Measurements from ENCODE around the gene IL20.

Gene IL20

DNA sequence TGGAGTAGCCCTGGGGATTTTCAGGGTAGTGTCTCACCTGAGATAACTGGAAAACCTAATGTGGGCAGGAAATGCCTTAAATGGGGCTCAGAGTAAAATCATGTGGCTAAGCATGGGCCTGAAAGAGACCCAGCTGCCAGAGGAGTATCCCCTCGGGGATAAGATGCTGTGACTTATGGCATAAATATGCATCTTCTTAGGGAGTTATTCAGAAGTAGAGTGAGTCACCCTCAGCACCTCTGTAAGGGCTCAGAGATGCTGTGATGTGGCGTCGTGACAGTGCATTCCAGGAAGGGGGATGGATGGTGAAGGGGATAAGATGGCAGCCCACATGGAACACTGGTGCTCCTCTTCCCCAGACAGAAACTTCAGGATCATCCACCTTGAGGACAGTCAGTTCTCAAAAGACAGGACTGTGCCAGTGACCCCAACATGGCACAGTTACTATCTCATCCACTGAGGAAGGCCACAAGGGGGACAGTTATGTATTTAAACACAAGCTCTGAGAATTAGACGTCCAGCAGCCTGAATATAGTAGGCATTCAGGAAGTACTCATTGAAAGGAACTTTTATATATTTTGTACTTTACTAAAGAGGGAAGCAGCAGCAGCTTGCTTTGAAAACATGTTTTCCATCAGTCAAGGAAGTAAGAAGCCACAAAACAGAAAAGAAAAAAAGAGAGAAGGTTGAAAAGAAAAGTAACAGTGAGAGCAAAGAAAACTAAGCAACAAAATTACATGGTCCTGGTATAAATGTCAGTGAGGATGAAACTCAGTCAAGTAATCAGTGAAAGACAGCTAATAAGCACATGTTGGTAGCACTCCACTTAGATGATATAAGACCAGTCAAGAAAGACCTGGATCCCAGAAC is 40.1 kb downstream of the IL20 start:
- DNase-seq, result no peak

DNA sequence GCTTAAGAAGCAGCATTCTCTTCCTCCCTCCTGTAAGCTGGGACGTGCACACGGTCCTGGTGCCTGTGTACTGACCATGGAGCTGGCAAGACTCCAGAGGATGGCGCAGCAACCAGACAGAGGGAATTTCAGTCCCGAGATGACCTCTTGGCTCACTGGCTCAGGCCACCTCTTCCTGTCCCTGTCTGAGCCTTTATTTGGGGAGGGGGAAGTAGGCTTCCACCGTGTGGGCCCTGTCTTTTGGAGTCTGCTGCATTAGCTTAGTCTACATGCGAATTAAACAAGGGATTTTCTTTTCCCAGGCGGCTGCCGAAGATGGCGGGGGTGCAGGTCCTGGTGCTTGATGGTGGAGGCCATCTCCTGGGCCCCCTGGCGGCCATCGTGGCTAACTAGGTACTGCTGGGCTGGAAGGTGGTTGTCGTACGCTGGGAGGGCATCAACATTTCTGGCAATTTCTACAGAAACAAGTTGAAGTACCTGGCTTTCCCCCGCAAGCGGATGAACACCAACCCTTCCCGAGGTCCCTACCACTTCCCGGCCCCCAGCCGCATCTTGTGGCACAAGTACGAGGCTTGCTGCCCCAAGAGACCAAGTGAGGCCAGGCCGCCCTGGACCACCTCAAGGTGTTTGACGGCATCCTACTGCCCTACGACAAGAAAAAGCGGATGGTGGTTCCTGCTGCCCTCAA is 42.0 kb downstream of the IL20 start:
- DNase-seq, result no peak

DNA sequence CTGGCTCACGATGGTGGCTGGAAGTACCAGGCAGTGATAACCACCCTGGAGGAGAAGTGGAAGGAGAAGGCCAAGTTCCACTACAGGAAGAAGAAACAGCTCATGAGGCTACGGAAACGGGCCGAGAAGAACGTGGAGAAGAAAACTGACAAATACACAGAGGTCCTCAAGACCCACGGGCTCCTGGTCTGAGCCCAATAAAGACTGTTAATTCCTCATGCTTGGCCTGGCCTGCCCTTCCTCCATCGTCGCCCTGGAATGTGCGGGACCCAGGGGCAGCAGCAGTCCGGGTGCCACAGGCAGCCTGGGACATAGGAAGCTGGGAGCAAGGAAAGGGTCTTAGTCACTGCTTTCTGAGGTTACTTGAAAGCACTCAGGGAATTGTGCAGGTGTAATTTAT is 42.6 kb downstream of the IL20 start:
- no peak for DNase-seq

DNA sequence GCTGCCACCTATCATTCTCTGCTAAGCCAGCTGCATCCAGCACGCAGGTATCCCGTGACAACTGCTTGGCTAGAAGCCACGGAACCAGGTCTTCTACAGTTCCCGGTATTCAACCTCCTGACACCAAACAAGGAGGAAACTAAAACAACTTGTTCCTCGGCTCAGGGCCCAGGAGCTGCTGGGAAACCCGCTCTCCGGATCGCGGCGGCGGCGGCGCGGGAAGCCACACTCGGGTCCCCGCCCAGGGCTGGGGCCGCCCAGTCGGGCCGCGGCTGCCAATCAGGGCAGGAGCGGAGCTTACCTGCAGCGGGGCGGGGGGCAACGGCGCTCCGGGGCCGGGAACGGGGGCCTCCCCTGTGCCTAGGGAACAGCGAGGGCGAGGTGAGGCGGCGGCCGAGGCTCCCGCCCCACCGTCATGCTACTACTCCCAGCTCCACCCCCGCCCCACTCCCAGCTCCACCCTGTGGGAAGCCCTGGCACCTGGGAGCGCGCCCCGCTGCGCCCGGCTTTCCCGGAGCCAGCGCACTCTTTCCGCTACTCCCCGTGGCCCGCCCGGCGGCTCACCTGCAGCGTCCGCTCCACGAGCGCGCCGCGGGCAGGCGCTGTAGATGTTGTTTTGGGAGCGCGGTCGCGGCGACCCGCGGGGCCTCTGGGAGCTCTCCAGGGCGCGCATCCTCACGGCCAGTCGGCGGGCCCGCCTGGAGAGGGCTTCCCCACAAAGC is 43.9 kb downstream of the IL20 start:
- peak; percentile 12 for DNase-seq

DNA sequence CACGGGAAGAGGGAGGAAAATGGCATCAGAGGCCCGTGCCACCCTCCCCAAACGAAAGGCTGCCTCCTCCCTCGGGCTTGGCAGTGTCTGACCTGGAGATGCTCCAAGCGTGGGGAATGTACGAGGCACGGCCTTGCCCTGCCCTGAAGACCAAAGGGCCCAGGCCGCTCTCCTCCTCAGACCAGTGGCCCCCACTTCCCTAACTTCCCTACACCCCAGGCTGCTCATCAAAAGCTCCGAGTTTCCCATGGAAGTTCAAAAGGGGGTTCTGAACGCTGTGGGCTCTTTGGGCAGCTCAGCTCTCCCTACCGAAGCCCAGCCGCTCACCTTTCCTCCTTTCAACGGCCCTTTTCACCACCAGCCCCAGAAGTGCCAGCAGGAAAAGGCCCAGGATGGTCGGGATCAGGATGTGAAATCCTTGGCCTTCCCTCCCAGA is 44.5 kb downstream of the IL20 start:
- no peak for DNase-seq

DNA sequence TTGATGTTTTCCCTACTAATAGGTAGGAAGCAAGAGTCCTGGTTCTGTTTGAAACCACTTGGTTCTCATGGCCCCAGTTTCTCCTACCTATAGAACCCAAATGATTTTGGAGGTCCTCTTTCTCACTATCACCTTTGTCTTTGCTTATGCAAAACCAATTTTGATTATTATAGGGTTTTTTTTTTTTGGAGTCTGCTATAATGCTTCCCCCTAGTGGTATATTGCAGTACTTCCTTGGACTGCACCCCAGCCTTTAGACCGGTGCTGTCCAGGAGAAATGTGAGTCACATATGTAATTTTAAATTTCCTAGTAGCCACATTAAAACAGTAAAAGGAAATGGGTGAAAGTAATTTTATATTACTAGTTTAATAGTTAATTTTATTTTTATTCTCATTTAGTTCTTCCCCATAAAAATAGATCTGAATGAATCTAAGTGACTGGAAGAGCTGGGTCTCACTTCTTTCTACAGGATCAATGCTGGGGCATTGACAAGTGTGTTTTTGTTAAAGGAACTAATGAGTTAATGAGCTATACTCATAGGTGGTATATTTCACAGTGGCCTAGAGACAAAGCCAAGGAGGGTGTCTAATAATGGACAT is 45.7 kb downstream of the IL20 start:
- peak; percentile 2 for DNase-seq

DNA sequence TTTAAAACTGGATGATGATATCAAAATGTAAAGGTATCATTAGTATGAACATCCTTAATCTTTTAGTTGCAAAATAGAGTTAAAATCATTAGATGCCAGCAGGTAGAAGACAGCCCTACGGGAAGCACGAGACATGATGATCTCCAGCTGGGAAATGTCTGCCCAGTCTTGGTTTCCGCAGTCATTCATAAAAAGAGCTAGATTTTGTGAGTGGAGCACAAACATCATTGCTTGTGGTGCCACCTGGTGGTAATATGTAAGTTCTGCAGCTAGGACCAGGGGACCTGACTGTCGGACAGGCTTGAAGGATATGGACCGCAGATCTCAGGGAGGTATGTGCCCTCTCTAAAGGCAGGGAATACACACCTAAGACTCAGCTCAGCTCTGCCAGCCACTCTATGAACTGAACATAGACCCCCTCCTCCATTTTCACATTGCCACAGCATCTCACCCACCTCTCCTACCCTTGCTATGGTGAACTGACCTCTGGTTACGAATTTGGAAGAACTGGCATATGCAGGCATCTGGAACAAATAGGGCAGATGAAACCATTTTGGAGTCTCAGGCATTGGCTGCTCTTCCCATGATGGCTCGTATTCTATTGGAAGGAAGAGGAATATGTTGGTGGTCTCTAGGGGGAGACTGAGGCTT is 47.1 kb downstream of the IL20 start:
- DNase-seq, result peak; percentile 32

DNA sequence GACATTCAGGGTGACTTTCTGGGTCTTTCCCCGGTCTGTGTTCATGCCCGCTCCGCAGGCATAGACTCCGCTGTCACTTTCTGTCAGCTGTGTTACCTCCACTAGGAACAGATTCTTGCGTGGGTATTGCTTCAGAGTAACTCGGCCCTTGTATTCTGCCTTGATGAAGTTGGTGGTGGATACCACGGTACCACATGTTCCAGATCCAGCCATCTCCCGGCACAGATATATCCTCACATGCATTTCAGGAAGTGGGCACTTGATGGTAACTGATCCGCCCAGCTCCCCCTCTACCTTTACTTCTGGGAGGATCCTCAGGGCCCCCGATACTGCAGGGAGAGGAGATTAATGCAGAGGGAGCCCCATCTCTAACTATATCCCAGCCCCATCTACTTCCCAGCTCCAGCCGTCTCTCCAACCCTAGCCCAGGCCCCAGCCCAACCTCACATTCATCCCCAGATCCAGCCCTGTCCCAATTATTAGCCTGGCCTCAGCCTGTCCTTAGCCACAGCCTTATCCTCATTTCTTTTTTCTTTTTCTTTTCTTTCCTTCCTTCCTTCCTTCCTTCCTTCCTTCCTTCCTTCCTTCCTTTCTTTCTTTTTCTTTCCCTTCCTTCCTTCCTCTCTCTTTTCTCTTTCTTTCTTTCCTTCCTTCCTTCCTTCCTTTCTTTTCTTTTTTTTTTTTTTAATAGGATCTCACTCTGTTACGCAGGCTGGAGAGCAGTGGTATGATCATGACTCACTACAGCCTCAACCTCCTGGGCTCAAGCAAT is 48.5 kb downstream of the IL20 start:
- no peak for DNase-seq

DNA sequence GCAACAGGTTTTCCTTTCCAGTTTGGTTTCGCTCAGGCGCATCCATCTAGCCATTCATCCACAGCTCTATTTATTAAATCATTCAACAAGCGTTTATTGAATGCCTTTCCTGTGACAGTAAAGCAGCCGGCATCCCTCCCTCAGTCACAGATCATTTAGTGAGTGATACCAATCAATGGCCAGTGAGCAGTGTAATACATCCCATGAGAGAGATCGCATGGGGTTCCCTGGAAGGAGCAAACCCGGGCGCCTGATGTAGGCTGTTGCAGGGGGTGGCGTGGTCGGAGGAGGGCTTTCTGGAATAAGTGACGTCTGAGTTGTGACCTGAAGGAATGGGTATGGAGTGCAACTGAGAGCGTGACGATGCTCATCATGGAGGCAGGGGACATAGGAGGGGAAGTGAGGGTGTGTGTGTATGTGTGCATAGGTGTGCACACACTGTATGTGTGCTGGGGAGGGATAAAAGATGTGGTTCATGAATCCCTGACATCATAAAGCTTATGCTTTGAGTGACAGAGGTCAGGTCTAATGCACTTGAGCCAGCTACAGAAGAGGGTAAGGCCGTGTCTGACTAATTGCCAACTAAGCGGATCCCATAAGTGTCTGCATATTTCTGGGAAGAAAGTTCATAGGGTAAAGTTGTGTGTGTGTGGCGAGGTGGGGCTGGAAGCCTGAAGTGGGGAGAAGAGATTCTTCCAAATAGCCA is 49.8 kb downstream of the IL20 start:
- no peak for DNase-seq

DNA sequence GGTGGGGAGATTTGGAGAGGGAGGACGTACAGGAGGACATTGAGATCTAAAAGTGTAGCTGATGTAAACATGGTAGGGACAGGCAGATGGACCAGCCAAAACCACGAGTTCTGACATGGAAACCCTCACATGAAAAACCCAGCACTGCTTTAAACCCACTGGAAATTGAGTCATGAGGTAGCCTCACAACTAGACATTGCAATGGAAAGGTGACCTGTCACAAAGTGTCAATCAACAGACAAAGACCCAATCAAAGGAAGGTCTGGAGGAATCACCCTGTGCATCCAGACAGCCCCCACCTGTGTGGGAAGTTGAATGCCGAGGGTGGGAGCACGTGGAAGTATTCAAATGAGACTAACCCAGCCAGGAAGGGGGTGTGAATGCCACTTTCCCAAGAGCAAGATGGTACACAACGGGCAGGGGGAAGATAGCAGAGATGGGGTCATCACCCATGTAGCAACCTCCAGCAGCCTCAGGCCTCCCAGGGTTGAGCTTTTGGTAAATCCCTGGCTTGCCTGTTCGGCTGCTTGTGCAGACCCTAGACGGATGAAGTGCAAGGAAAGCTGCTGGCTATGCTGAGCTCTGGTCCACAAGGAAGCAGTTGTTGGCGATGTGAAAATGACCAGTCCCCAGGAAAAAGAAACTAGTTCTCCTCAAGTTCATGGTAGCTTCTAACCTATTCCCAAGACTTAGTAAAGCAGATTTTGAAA is 50.7 kb downstream of the IL20 start:
- no peak for DNase-seq

DNA sequence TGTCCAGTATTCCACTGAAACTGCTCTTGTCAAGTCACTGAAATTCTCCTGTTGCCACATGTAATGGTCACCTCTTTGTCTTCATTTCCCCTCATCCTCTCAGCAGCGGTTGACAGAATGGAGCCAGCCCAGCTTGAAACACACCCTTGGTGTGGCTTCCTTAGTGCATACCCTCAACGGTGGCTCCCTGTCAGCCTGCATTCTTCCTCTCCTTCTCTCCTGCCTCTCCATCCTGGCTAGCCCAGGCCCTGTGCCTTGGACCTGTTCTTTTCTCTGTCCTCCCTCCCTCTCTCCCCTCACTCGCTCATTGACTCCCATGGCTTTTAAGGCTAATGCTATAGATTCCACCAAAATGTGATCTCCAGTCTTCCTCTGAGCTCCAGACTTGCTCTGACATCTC is 52.7 kb downstream of the IL20 start:
- no peak for DNase-seq
